Activated effector memory CD4-positive, alpha-beta T cell treated with Interleukin-2 at 50 U/mL for 16 hours (primary cell): ENCODE measurements around the gene MAML2.

Experiments used
- DNase-seq: peaks from one replicate; pipeline ENCODE4 v3.0.0-alpha.2; 2020

Gene MAML2

DNA sequence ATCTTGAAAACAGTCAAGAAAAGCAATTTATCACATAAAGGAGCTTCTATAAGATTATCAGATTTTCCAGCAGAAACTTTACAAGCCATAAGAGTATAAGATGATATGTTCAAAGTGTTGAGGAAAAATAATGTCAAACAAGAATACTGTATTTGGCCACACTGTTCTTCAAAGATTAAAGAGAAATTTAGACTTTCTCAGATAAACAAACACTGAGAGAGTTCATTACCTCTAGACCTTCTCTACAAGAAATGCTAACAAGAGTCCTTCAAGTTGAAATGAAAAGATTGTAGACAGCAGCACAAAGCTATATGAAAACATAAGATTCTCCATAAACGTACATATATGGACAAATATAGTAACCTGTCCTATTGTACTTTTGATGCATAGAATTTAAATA lies 411.1 kb downstream of the MAML2 start:
- DNase-seq = no peak

DNA sequence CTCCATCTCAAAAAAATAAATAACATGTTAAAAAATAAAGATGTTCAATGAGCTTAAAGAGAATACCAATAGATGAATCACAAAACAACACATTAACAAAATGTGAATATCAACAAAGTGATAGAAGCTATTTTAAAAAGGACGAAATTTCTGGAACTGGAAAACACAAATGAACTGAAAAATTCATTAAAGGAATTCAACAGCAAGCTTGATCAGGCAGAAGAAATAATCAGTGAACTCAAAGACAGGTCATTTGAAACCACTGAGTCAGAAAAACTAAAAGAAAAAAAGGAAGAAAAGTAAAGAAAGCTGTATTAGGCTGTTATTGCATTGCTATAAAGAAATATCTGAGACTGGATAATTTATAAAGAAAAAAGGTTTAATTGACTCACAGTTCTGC lies 412.0 kb downstream of the MAML2 start:
- DNase-seq = no peak

DNA sequence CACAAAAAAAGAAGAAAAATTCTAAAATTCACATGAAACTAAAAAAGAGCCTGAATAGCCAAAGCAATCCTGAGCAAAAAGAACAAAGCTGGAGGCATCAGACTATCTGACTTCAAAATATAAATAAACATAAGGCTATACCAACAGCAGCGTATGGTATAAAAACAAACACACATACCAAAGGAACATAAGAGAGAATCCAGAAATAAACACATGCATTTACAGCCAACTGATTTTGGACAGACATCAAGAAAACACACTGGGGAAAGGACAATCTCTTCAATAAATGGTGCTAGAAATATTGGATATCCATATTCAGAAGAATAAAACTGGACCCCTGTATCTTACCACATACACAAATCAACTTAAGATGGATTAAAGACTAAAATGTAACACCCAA lies 416.3 kb downstream of the MAML2 start:
- no peak for DNase-seq
